HG03060 (cell line): ENCODE measurements around the gene EPS8L3.
"Not testable (repeated sequence)": the region's sequence is repeated elsewhere in the genome, so short reads cannot be mapped to it uniquely, and the experiment has no call there.

Source experiments
- ATAC-seq: cut with Tn5 transposase; IDR thresholded peaks from one replicate; pipeline ENCODE4 v1.9.1; 2021; ENCODE audit warnings: low read depth, moderate number of reproducible peaks; ENCODE audit not compliant: unreplicated experiment

EPS8L3 gene, protein sequence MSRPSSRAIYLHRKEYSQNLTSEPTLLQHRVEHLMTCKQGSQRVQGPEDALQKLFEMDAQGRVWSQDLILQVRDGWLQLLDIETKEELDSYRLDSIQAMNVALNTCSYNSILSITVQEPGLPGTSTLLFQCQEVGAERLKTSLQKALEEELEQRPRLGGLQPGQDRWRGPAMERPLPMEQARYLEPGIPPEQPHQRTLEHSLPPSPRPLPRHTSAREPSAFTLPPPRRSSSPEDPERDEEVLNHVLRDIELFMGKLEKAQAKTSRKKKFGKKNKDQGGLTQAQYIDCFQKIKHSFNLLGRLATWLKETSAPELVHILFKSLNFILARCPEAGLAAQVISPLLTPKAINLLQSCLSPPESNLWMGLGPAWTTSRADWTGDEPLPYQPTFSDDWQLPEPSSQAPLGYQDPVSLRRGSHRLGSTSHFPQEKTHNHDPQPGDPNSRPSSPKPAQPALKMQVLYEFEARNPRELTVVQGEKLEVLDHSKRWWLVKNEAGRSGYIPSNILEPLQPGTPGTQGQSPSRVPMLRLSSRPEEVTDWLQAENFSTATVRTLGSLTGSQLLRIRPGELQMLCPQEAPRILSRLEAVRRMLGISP

DNA sequence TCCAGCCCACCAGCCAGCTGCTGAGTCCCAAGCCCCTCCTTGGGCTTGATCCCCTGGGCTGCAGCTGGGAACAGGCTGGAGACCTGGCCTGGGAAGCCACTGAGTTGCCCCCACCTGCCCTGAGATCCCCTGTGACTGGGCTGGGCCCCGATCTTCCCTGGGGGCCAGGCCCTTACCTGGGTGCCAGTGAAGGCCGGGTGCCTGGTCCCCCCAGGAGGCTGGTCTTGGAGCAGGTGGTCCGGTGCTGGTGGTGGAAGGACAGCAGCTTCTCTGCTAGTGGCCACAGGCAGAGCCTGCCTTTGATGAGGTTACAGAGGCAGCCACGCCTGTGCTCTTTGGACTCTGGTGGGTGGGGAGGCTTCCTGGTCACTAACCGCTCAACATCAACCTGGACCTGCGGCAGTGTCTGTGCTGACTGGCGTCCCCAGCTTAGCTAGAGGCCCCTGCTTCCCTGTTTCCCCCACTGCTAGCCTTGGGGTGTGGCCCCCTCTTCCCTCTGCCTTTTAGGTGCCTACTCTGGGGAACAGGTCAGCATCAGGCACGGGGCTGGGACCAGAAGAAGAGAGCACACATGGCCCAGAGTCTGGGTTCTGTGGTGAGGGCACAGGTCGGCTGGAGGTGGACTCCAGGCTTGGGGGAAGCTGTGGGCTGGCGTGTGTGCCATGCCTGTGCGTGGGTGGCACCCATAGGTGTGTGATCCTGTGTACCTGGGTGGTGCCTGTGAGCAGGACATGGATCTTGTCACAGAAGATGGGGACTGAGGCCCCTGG is at the start of gene EPS8L3:
Gene EPS8L3 (minus strand): TSS at position 278 of the 770 bp plus-strand sequence. CDS start 2,174 bp downstream, outside the sequence.
- no peak for ATAC-seq

DNA sequence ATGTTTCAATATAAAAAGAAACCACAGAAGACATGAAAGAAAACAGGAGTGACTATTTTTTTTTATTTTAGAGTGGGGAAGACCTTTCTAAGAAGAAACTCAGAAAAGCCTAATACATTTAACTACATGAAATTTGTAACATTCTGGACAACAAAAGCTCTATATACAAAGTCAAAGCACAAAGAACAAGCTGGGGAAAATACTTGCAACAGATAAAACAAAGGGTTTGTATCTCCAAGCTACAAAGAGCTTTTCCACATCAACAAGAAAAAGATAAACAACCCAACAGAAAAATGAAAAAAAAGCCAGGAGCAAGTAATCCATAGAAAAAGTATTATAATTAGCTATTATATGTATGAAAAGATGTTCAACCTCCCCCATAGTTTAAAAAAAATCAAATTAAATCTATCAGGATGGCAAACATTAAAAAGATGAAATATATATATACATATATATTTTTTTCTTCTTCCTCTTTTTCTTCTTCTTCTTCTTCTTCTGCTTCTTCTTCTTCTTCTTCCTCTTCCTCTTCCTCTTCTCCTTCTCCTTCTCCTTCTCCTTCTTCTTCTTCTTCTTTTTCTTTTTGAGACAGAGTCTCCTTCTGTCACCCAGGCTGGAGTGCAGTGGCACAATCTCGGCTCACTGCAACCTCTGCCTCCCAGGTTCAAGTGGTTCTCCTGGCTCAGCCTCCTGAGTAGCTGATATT is 49.1 kb upstream of the EPS8L3 start:
- no peak for ATAC-seq

- no peak for ATAC-seq
Measured at GRCh38 chr1:109808703-109809102, 45.0 kb upstream of the EPS8L3 start.

DNA sequence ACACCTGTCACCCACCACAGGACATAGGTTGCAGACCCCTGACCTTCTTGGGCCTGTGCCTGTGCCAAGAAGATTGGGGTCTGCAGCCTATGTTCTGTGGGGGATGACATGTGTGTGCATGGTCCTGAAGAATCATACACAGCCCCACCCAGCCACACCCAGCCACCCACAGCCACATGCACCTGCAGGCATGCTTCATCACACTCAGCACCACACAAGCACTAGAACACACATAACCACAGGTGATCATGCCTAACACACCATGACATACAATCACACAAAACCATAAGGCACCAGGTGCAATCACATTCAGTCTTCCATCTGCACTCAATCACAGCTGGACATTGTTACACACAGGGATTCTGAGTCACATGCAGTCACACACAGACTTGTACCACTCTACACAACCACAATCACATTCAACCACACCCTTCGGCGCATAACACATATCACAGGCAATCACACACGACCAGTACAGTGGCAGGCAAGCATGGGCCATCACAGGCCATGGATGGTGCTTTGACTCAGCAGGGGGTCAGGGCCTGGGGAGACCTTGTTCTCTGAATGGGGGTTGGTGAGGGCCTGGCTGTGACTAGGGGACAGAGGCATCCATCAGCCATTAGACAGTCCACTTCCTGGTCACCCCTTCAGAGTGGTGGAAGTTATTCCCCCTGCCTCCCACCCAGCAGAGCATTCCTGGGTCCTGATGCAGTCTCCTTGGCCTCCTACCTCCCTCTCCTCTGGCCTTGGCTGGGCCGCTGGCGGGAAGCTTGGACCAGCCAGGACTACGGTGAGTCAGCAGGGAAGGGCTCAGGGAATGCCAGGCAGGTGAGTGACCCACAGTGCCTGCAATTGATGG is 44.3 kb upstream of the EPS8L3 start:
- ATAC-seq = no peak

GRCh38 chr1:109807402-109807801 is 43.7 kb upstream of the EPS8L3 start:
- no peak for ATAC-seq

GRCh38 chr1:109806733-109807400 is 43.1 kb upstream of the EPS8L3 start:
- ATAC-seq = no peak

DNA sequence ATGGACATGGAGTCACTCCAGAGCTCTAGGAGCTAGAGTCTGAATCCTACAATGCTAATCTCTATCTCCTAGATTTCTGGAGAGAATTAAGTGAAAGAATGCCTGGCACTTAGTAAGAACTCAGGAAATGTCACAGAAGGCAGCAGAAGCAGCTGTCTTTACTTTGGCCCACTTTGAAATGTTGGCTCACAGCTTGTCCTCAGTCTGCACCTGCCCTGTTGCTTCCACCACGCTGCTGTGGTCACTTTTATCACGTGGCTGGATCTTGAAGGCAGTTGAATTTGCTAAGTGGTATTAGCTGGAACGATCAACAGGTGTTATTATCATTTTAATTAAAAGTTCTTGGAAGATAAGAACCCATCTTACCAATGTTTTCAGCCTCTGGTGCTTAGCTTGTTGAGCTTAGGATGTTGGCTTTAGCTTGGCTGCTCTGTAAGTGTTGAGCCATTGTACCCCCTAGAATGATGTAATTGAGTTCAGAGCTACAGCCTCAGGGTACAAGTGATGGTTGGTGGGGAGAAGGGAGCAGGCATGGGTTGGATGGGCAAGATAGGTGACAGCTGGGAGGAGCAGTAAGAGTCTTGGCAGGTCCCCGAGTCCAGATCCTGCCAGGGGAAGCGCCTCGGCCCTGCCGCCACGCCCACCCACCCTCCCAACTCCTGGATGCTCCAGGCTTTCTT is 41.9 kb upstream of the EPS8L3 start:
- no peak for ATAC-seq

DNA sequence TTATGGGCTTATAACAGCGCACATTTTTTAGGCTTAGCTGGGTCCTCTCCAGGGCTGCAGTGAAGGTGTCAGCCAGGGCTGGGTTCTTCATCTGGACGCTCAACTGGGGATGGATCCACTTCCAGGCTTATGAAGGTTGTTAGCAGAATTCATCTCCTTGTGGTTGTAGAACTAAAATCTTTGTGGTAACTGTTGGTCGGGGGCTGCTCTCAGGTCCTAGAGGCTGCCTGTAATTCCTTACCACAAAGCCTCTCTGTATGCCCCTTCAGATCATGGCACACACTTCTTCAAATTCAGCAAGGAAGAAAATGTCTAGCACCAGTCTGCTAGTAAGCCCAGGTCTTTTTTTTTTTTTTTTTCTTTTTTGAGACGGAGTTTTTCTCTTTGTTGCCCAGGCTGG is 40.9 kb upstream of the EPS8L3 start:
- ATAC-seq = no peak

DNA sequence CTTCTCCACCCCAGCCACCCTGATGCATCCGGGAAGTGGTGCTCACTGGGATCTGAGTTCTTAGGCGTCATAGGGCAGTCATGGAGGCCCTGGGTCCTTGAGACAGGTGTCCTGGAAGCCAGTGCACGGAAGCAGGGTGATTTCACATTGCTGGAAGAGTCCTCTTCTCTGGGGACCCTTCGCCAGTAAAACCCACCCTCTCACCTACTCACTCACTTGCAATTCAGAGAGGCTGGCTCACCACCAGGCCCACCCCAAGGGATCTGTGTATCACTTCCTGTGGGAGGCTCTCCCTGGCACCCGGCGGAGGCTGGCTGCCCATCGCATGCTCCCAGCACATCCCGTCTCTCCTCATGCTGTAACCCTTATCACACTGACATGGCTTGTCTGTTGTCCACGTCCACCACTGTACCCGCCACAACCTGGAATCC is 40.2 kb upstream of the EPS8L3 start:
- ATAC-seq = no peak

- no peak for ATAC-seq
Measured at GRCh38 chr1:109802901-109803561, 39.3 kb upstream of the EPS8L3 start.

- no peak for ATAC-seq
Measured at GRCh38 chr1:109802136-109802900, 38.6 kb upstream of the EPS8L3 start.

GRCh38 chr1:109801791-109802135 is 38.0 kb upstream of the EPS8L3 start:
- no peak for ATAC-seq

DNA sequence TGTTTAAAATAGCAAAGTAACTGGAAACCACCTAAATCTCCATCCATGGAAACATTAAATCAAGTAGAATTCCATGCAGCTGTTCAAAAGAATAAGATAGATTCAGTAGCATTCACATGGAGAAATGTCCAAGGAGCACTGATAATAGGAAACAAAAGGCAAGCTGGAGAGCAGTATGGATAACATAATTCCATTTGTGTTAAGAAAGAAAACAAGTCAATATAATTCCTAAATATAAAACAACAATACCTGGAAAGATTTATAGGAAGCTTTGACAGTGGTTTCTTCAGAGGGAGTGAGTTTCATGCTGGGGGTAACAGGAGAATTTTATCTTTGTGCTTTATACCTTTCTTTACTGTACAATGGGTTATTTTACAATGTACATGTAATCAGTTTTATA is 36.6 kb upstream of the EPS8L3 start:
- no peak for ATAC-seq

DNA sequence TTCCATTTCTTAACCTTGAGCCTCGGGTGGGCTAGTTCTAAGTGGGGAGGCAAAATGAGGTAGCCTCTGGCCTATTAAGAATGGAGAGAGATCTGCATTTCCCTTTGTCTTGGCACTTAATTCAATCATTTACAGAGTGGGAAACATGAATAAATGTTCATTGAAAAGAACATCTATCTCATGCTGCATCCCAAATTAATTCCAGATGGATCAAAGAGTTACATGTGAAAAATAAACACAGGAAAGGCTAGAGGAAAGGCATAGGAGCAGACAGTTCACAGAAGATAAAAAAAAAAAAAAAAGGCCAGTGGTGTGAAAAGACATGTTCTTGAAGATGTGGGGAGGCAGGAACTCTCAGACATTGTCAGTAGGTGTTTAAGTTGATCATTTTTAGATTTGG is 35.7 kb upstream of the EPS8L3 start:
- no peak for ATAC-seq

DNA sequence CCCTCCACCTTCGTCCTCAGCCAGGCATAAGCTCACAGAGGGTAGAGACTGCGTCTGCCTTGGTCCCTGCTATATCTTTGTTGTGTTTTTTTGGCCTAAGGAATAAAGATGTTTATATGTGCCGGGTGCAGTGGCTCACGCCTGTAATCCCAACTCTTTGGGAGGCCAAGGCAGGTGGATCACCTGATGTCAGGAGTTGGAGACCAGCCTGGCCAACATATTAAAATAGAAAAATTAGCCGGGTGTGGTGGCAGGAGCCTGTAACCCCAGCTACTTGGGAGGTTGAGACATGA is 33.5 kb upstream of the EPS8L3 start:
- not testable (repeated sequence) for ATAC-seq

GRCh38 chr1:109796484-109797302 is 33.0 kb upstream of the EPS8L3 start:
- no peak for ATAC-seq
